NOMO-1 treated with DMSO at 0.1 percent for 48 hours (cell line): Measurements from ENCODE around the gene BTBD9.

Source experiments
- DNase-seq: peaks from one replicate; lab custom pipeline; 2025; ENCODE audit not compliant: unreplicated experiment; lab: John Stamatoyannopoulos, UW

Gene BTBD9

DNA sequence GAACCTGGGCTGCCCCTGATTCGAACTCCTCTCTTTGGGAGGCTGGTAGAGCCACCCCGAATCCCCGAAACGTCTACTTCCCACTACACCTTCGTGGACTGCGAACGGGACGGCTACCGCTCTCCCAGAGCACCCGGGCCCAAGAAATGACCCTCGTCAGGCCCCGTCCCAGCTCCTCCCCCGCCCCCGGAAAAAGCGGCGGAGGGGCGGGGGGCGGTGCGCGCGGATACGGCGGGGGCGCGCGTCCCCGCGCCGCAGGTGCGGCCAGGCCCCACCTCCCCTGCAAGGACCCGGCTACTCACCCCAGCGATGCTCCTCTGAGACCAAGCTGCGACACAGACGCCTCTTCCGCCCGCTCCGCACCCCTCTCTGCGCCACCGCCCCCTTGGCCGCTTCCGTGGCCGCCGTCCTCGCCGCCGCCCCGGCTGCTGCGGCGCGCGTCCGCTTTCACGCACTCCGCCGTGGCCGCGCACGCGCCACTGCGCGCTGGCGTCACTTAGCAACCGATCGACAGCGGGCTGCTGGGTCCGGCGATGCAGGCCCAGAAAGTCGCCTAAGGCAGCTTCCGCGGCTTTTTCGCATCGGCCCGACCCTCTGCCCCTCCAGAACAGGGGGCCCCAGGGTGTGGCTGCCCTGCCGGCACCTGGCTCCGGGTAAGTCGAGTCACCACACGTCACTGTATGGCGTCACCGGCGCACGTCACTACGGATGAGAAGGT, at the start of gene BTBD9:
TSS of gene BTBD9 (minus strand) at position 432 of the 718 bp plus-strand sequence.
- peak; percentile 58 for DNase-seq

DNA sequence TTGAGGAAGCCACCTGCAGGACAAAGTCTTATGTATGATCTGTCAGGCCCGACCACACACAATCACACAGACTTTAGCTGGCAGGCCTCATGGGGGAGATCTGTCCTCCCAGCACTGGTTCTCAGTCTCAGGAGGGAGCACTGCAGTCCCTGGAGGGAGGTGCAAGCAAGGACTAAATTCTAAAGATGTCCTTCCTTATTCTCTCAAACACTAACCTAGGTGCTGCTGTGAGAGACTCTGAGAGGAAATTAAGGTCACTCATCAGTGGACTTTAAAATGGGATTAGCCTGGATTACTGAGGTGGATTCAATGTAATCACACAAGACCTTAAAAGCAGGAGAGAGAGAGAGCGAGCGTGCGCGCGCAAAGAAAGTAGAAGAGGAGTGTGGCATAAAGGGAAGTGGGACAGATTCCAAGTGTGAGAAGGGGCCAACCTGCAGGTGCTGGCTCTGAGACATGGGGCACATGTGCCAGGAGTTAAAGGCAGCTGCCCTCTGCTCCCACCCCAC, 48.9 kb upstream of the BTBD9 start:
- DNase-seq = no peak

DNA sequence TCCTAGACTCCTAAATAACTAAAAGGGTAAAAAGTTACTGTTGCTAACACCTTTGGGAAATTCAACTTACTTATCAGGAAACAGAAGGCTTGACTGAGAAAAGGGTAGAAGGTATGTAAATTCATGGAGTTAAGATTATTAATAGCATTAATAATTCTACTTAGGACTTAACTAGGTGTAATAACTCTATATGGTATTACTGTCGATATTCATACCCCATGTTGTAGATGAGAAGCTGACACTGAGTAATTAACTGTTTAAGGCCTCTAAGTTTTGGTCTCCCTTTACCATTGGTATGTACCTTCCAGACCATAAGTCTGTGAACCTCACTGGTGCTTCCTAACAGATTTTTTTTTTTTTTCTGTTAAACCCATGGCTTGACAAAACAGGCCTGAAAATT, 47.8 kb upstream of the BTBD9 start:
- no peak for DNase-seq

DNA sequence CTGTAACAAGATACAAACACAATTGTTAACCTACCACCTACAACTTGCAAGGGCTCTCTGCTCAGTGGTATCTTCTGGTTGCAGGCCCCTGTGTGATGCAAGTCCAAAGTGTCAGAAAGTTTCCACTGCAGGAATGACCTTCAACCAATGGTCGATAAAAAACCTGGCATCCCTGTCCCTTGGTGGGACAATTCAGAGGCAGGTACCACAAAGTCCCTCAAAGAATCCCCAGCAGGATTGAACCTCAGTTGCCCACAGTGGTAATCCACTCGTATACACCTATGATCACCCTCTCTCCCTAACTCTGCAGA, 47.3 kb upstream of the BTBD9 start:
- no peak for DNase-seq

DNA sequence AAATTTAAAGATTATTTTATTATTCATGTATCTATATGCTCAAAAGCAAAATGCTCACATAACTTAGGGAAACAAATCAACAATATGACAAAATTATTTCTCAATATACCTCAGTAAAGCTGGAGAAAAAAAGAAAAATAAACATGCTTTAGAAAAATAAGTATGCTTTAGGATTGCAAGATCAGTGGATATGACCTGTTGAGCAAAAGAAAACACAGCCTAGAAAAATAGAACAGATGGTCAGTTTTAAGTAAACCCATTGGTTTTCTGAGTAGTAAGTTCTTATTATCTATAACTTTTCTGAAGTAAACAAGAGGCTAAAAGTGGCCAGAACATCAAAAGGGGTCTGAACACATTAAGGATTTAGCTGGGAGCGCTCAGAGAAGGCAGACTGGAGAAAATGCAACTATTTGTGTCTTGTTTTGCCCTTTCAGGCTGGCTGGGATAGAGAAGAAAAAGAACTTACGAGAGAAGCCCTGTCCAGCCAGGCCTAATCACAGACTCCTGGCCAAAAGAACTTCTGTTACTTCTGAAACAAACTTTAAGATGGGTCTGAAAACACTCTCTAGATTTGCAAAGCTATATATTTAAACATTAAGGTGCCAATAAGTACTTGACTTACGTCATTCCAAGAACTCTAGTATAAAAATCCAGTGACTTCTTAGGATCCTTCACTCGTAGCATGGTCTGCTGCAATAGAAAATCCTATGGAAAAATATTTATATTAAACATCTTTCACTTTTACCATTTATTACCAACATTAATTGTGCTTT, 46.7 kb upstream of the BTBD9 start:
- DNase-seq = no peak

DNA sequence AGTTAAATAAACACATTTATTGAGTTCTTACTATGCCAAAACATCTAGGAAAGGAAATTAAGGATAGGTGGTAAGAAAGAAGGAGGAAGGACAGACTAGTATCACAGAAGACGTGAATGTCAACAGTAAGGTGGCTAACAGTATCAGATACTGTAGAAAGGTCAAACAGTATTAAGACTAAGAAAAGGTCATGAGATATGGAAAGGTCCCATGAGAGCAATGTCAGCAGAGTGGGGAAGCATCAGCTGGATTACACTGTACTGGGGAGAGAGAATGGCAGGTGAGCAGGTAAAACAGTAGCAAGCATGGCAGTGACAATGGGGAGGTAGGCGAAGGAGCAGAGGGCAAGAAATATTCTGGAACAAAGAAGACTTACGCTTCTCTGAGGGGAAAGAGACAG, 45.2 kb upstream of the BTBD9 start:
- DNase-seq = no peak

DNA sequence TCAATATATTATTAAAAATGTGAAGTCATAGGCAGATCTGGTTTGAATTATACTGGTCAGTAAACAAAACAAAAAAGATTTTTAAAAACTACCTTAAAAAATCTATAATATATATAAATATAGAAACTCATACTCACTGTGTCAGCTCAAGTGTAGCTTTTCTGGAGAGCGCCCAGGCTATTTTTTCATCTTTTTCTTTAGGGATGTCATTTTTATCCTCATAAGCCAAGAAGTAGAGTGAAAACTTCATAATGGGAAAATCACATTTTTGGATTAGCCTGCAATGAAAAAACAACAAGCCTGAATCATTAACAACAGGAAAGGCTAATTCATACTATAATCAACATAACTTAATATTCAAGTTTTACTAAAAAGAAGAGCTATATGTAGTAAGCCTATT, 44.5 kb upstream of the BTBD9 start:
- no peak for DNase-seq

DNA sequence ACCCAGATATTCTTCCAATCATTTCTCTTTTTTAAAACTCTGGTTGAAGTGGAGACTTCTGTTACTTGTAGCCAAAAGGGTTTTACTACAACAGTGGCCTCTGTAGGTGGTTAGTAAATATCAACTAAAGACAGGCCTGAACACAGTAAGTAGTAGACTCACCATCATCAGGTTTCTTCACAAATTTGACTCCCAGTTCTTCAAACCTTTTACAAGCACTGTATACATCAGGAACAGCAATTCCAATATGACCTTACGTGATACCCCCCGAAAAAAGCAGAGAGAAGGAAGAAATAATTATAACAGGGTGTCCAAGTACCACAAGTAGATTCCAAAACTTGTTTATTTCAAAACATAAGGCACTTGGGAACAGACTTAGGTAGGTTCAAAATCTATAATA, 42.1 kb upstream of the BTBD9 start:
- no peak for DNase-seq

DNA sequence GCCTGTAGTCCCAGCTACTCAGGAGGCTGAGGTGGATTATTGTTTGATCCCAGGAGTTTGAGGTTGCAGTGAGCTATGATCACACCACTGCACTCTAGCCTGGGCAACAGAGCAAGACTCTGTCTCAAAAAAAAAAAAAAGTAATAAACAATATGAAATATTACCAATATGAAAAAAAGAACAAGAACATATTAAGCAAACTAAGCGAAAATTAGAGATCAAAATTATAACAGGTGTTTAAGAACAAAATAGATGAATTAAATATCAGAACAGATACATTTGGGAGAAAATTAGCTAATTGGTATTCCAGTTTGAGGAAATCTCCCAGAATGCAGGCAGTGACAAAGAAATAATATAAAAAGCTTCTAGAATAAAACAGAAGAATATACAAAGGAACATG, 39.9 kb upstream of the BTBD9 start:
- no peak for DNase-seq

DNA sequence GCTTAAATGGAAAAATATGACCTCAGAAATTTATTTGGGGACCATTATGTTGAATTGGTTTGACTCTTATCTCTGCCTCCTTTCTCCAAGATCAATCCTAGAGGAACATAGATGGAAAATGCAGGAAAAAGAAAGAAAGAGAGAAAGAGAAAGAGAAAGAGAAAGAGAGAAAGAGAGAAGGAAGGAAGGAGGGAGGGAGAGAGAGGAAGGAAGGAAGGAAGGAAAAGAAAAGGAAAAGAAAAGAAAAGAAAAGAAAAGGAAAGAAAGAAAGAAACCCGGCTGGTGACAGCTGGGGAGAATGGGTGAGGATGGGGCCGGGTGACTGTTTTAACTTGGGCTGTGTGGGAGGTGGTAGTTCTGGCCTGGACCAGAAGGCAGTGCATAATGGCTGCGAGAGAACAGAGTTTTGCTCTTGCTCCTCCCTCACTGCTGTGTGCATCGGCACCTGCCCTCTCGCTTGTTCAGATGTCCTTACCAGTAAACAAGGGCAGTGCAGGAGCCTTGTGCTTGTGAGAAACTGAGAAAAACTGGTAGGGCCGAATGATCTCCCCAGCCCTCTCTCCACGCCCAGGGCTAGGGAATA, 38.5 kb upstream of the BTBD9 start:
- no peak for DNase-seq

DNA sequence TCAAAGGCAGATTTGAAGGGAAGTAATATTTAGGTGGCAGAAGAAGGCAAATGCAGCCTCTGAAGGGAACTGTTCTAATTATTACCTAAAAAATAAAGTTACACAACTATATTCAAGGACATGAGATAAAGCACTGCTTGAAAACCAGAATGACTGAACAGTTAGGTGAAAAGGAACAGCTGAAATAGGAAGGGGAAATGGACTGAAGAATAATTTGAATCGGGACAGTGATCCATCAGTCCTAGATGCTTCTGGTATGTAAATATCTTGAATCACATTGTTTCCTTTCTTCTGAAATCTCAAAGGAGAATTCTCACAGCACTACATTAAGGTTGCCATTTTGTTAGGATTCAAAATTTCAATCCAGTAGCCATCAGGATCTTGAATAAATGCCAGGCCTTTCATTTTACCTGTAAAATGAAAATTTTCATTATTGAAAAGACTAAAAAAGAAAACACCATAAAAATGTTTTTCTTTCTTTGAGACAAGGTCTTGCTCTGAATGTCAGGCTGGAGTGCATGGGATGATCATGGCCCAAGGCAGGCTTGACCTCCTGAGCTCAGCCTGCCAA, 37.3 kb upstream of the BTBD9 start:
- DNase-seq = no peak

DNA sequence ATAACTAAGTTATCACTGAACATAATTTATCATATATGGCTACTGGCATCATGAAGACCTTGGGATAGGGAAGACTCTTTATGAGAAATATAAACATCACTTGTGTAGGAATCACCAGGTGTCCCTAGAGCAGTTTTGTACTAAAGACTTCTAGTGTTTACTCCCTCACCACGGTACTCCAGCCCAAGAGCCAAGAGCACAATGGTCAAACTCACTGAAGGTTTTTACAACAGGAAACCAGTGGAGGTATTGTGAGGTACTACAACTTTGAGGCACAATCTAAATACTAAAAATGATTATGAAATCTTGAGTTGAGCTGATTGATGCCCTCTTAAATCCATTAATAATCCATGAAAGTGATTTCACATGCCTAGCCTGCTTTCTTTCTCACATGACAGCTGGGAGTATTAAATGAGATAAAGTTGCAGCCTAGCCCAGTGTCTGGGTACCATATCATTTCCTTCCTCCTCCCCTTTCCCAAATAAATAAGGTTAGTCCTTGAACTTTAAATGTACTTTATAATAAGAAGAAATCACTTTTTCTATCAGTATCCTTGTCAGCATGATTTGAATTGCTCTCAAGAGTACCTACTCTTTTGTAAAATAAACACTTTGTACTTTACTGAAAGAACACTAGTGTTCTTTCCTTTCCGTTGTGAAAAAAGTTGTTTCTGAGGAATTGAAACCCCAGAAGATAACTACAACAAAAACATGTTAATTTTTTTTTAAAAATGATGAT, 36.7 kb upstream of the BTBD9 start:
- no peak for DNase-seq

DNA sequence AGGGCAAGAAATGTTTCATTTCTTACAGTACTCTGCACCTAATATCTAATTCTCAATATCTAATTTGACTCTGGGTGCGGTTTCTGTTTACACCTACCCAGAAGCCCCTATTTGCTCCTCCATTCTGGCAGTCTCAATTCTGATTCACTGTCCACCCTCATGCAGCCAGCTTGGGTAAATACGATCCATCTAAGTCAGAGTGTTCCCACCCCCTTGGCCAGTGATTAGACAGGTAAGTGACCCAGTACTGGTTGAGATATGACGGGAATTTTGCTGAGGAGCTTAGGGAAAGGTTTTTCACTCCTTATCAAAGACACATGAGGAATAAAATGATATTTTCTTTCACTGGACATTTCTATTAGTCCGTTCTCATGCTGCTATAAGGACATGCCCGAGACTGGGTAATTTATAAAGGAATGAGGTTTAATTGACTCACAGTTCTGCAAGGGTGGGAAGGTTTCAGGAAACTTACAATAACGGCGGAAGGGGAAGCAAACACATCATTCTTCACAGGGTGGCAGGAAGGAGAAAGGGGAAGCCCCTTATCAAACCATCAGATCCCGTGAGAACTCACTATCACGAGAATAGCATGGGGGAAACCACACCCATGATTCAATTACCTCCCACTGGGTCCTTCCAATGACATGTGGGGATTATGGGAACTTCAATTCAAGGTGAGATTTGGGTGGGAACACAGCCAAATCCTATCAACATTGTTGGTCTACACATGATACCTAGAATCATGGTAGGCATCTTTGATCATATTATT, 33.9 kb upstream of the BTBD9 start:
- DNase-seq = peak; percentile 39

DNA sequence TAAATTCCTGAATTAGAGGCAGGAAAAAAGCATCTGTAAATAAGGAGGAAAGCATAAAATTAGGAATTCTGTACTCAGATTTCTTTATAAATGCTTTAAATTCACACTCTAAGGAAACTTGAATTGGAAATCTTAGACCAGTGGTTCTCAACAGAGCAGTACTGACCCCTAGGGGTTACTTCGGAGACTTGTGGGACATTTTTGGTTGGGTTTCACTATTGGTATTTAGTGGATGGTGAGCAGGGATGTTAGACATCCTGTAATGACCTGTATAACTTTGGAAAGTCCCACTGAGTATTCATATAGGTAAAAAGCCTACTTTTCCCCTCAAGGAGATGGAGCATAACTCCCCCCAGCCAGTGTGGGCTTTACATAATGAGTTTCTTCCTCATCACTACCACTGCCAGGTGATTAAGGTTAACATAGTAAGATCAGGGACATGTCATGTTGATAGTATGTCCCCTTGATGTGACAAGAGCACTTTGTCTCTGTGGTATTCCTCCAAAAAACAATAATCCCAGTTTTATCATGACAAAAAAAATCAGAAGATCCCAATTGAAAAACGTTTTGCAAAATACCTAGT, 32.2 kb upstream of the BTBD9 start:
- DNase-seq = peak; percentile 47

DNA sequence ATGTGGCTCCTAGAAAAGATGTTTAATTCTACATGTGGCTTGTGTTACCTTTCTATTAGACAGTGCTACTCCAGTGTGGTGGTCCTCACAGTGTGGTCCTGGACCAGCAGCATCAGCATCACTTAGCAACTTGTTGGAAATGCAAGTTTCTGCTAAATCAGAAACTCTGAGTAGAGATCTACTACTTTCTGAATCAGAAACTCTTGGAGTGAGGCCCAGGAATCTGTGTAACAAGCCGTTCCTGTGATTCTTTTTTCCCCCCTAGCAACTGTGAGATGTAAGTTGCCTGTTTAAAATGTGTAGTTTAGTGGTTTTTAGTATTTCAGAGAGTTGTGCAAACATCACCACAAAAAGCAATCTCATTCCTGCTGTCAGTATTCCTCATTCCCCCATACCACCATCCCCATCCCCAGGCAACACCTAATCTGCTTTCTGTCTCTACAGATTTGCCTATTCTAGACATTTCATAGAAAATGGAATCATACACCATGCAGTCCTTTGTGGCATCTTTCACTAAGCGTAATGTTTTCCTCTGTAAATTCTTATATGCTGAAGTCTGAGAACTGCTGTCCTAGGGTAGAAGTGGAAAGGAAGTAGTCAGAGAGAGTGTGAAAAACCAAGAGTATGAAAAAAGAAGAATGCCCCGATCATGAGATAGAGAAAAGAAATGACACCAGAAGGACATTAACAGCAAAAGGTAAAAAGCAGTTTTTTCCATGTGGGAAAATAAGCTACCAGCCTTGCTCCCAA, 18.9 kb upstream of the BTBD9 start:
- DNase-seq = no peak

DNA sequence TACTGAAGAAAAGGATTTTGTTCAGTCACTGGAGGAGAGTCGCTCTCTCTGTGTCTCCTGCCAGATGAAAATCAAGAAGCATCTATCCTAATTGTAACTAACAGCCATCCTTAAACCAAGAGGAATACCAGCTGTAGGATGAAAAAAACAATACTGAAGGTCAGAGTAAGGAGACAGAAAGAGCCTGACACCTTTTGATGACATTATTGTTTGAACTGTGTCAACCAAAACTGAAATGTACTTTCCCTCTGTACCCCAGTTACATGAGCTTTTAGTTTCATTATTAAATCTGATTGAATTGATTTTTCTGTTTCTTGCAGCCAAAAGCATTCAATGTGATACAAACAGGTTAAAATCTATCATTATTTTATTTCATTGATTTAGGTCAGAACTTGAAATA, 17.2 kb upstream of the BTBD9 start:
- no peak for DNase-seq

DNA sequence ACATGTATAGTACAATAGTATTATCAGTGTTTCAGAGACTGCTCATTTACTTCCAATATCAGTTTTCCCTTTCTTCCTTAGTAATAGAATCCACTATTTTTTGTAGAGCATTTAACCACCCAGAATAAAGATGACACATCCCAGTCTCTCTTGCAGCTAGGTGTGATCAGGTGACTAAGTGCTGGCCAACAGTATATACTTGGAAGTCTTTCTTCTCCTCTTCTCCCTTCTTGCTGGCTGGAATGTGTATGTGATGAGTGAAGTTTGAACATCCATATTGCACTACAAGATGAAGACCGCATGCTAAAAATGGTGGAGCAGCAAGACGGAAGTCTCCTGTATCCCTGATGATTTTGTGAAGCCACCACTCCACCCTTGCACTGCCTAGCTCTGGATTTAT, 14.5 kb upstream of the BTBD9 start:
- no peak for DNase-seq

DNA sequence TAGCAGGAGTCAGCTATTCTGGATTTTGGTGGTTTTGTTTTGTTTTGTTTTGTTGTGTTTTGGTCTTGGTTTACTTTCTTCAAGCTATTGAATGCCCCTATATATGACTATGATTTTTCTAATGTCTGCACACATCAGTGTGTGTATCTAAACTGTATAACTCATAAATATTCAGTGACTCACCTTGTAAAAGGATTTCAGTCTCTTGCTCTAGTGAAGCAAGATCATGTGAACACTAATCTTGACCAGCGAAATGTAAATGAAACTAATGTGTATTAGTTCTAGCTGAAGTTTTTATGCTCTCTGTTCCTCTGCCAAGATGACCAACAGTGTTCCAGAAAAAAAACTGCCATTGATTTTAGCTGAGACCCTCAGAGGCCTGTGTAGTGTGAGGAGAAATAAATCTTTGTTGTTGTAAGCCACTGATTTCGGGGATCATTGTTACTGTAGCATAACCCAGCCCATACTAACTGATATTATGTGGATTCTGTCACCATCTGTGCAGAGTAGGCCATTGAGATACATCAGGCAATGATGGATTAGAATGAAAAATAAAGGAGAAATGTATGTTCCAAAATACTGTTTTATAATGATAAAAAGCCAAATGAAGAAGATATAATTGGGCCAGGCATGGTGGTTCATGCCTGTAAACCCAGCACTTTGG, 11.5 kb upstream of the BTBD9 start:
- DNase-seq = no peak

DNA sequence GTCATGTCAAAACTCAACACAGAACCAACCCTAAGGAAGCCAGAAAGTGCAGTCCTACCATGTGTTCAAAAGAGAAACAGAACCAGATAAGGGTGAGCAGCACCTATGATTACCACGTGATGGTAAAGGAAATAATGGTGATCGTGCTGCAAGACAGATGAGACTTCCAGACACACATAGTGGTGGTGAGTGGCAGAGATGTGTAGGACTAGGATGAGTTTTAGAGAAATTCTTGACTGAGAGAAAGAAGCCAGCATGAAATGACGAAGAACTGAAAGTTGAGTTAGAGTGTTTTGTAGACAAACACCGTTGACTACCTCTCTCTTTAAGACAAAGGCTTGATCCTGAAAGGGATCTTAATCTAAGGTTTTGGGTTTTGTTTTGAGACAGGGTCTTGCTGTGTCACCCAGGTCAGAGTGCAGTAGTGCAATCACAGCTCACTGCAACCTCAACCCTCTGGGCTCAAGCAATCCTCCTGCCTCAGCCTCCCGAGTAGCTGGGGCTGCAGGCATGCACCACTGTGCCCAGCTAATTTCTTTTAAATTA, 10.6 kb upstream of the BTBD9 start:
- DNase-seq = no peak
